Left renal cortex interstitium (tissue), 4 donors: ENCODE measurements around the gene CELSR2. TPM values are rescaled to one million over a fixed set of nuclear protein-coding genes. Genes with fewer than 3 reads are reported as not detected.

Experiments
- DNase-seq, 4 donors: peaks; one replicate each; pipeline ENCODE4 v3.0.0-alpha.2; 2013; ENCODE audit warnings: low read depth in 4 of 4, low spot score in 2 of 4, missing footprints in 1 of 4
- polyA plus RNA-seq, 4 donors: library from polyadenylated mRNA; unstranded; fragments of 120-200 nt; gene quantifications; one replicate each; pipeline ENCODE4 v1.2.1, GENCODE V29; 2013; ENCODE audit not compliant: insufficient read length in 4 of 4

Gene CELSR2
- polyA plus RNA-seq, 4 donors, result 23.6 to 46.9 (median 32.9) TPM

DNA sequence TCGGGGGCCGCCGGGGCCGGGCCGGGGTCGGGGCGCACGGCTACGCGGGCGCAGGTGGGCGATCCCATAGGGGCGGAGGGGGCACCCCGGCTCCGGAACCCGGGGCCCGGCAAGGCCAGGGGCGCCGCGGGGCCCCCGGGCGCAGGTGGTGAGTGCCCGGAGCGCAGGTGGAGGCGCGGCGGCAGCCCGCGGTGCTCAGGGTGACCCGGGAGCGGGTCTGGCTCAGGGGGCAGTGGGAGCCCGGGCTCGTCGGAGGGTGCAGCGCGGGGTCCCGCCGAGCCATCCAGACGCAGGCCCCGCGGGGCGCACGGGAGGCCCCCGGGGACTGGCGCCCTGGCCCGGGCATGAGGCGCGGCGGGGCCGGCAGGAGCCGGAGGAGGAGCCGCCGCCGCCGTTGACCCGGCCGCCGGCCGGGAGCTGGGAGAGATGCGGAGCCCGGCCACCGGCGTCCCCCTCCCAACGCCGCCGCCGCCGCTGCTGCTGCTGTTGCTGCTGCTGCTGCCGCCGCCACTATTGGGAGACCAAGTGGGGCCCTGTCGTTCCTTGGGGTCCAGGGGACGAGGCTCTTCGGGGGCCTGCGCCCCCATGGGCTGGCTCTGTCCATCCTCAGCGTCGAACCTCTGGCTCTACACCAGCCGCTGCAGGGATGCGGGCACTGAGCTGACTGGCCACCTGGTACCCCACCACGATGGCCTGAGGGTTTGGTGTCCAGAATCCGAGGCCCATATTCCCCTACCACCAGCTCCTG lies 489 bp downstream of the CELSR2 start:
- no peak for DNase-seq

- no peak for DNase-seq
These were observed 1.3 kb downstream of the CELSR2 start for GRCh38 chr1:109250454-109251276.

GRCh38 chr1:109251277-109252166 lies 2.2 kb downstream of the CELSR2 start:
- DNase-seq, result no peak

DNA sequence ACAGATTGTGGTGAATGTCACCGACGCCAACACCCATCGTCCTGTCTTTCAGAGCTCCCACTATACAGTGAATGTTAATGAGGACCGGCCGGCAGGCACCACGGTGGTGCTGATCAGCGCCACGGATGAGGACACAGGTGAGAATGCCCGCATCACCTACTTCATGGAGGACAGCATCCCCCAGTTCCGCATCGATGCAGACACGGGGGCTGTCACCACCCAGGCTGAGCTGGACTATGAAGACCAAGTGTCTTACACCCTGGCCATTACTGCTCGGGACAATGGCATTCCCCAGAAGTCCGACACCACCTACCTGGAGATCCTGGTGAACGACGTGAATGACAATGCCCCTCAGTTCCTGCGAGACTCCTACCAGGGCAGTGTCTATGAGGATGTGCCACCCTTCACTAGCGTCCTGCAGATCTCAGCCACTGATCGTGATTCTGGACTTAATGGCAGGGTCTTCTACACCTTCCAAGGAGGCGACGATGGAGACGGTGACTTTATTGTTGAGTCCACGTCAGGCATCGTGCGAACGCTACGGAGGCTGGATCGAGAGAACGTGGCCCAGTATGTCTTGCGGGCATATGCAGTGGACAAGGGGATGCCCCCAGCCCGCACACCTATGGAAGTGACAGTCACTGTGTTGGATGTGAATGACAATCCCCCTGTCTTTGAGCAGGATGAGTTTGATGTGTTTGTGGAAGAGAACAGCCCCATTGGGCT lies 3.0 kb downstream of the CELSR2 start:
- no peak for DNase-seq

DNA sequence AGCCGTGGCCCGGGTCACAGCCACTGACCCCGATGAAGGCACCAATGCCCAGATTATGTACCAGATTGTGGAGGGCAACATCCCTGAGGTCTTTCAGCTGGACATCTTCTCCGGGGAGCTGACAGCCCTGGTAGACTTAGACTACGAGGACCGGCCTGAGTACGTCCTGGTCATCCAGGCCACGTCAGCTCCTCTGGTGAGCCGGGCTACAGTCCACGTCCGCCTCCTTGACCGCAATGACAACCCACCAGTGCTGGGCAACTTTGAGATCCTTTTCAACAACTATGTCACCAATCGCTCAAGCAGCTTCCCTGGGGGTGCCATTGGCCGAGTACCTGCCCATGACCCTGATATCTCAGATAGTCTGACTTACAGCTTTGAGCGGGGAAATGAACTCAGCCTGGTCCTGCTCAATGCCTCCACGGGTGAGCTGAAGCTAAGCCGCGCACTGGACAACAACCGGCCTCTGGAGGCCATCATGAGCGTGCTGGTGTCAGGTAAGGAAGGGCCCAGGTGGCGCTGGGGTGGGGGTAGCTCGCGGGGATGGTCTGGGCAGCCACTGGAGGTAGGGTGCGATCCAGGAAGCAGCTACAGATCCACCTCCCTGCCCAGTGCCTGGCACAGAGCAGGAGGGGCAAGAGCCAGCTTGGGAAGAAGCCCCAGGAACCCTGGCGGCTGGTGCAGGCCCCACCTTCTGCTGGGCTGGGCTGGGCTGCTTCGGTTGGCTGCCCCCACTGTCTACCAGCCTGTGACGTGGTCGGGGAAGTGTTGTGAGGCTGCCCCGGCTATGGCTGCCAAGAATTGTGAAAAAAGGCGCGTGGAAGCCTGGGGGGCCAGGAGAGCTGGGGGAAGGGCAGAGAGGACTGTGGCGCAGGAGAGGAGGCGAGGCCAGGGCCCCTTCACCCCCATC lies 3.8 kb downstream of the CELSR2 start:
- no peak for DNase-seq

DNA sequence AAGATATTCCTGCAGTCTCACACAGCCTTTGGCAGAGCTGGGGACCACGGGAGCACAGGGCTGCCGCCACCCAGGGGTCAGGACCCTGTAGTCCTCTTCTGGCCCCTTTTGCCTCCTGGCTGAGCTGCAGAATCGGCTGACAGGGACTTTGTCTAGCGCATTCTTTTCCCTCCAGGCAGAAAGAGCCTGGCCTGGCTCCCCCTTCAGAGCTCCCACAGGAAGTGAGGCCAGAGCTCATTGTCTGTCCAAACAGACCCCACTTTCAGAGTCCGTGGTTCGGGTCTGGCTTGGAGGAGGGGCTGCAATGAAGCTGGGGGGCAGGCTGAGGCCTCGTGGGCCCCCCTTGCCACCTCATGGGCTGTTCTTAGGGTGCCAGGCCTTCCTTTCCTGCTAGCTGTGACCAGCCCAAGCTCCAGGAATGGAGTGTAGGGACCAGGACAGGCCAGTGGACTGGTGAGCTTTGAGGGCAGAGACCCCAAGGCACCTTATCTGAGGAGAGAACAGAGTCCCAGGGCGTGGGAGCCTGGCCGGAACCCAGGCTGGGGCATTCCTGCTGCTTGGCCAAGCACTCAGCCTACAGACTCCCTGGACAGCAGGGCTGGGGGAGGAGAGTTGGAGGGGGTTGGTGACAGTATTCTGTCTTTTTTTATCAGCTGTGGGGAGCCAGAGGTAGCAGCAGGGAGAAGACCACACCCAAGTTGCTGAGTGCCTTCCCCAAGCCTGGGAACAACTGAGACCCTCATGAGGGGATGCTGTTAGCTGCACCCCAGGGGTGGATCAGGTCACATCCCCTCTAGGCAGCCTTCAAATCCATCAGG lies 4.7 kb downstream of the CELSR2 start:
- no peak for DNase-seq

- DNase-seq, result no peak
These were observed 5.3 kb downstream of the CELSR2 start for GRCh38 chr1:109254621-109255096.

GRCh38 chr1:109255097-109255651 lies 5.8 kb downstream of the CELSR2 start:
- no peak for DNase-seq

DNA sequence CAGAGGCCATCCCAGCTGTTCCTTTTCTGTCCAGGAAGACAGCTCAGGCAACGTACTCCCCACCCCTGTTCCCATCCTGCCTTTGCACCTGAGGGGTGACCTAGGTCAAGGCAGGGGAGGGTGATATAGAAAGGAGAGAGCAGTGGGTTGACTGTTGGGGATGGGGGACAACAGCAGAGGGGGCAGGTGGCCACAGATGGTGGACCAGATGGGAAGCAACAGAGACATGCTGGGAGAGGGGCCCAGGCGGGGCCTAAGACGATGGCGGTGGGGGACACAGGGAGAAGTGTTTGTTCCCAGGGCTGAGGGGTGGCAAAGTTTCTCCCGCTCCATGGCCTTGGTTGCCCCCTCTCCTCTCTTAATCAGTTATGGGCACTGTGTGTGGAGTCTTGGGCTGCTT lies 6.3 kb downstream of the CELSR2 start:
- DNase-seq, result no peak

DNA sequence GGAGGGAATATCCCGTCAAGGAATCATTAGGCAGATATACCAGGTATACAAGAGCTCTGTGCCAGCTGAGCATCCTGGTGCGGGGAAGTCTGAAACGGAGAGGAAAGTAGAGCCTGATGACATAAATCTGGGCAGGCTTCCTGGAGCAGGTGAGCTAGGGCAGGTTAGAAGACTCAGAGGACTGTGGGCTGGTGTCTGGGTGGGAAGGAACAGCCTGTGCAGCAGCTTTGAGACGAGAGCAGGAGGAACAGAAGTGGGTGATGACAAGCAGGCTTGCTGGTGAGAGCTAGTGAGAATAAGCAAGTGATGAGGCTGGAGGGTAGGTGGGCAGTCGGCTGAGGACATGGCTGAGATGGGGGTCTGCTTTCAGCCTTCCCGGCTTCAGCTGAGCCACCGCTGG lies 6.7 kb downstream of the CELSR2 start:
- no peak for DNase-seq

DNA sequence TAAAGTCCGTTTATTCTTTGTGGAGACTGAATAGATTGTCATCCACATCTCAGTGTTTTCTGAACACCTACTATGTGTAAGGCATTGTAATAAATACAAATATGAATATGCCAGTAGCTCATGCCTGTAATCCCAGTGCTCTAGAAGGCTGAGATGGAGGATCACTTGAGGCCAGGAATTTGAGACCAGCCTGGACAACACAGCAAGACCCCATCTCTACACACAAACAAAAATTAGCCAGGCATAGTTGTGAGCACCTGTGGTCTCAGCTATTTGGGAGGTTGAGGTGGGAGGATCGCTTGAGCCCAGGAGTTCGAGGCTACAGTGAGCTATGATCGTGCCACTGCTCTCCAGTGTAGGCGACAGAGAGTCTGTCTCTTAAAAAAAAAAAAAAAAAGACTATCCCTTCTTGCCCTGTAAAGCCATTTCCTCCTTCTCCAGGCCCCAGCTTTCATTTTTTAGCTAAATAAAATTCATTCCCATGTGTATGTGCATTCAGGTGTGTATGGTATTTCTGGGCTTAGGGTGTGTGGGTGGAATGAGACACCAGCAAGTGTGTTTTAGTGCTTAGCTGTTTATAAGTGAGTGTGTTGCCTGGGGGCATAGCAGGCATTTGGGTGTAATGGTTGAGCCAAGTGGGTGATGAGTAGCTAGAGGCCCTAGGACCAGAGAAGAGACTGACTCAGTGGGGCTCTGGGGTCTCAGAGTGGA lies 7.8 kb downstream of the CELSR2 start:
- no peak for DNase-seq

DNA sequence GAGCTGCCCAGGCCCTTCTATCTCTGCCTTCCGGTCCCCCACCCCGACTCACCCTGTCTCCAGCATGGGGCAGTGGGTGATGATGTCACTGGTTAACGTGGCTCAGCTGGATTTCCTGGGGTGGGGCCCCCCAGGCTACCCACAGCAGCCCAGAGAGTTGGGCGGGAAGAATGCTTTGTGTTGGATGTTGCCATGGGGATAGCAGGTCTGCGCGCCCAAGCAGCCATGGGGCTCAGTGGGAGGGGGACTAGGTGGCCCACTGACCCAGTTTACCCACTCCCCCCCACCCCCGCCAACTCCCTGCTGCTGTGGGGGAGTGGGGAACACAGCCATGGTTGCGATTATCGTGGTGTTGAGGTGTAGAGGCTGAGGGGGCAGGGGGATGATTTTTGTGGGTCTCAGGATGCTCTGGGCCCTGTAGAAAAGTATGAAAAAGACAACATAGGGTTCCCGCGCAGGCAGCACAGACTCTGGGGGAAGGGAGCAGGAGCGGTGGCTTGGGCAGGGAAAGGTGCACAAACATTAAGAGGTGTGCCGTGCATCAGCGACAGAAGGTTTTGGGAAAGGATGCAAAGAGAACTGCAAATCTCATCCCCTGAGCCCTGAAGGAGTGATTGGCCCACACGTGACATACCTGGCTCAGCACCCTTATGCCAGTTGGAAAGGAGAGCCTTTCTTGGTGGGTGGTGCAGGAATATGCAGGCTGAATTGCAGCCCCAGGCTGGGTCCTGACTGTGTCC lies 8.5 kb downstream of the CELSR2 start:
- no peak for DNase-seq

GRCh38 chr1:109258481-109259466 lies 9.4 kb downstream of the CELSR2 start:
- no peak for DNase-seq

GRCh38 chr1:109259674-109260557 lies 10.6 kb downstream of the CELSR2 start:
- DNase-seq, result no peak
